Measurements from ENCODE around the gene PIGA. TPM values are rescaled to one million over a fixed set of nuclear protein-coding genes. Genes with fewer than 3 reads are reported as not detected.

PIGA gene
- total RNA-seq, 1 donor from 2014 or later, result 17.2 TPM

DNA sequence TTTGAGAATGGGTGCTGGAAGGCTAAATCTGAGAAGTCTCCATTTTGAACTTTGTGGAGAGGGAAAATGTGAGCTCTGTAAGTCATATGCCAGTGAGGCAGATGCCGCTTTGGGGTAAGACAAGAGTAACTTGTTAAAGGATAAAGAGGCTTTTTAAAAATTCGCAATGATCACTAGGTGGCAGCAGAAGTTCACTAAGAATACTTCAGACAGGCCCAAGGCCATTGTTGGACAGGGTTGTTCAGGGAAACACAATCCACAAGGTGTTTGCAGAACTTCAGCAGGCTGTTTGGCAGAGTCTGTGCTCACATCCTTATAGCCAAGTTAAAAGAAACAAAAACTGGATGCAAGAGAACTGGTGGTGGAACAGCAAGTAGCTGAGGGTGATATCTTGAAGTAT is 13.7 kb upstream of the PIGA start:
- Mint-ChIP-seq H3K9me3 (no peaks in the 10 kb centered on the region), H3K36me3 (no peaks in the 10 kb centered on the region)
- DNase-seq (ENCODE audit: extremely low spot score, unreplicated experiment), result no peak

DNA sequence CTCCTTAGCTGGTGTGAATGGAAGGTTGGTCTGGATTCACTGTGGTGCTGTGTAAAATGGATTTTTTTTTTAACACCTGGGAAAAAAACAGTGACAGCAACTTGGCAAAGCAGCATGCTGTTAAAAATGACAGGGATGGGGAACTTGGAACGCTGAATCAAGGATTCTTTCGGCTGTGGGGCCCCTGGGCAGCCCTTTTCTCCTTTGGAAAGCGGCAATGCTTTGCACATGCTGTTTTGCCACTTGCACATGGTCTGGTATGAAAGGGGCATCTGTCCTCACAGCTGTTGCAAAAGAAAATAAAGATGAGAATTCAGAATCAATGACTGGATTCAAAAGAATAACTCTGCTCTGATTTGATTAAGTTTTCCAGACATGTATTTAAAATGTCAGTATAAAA is 10.7 kb upstream of the PIGA start:
- Mint-ChIP-seq H3K36me3 (no peaks in the 10 kb centered on the region), H3K4me1 (ENCODE audit: unreplicated experiment) (peaks cover 17% of the 10 kb centered on the region), H3K27me3 (peaks cover 11% of the 10 kb centered on the region), H3K9me3 (no peaks in the 10 kb centered on the region), H3K27ac (no peak overlapping the region), H3K4me3 (no peak overlapping the region)
- TF ChIP-seq, protein P1, sequence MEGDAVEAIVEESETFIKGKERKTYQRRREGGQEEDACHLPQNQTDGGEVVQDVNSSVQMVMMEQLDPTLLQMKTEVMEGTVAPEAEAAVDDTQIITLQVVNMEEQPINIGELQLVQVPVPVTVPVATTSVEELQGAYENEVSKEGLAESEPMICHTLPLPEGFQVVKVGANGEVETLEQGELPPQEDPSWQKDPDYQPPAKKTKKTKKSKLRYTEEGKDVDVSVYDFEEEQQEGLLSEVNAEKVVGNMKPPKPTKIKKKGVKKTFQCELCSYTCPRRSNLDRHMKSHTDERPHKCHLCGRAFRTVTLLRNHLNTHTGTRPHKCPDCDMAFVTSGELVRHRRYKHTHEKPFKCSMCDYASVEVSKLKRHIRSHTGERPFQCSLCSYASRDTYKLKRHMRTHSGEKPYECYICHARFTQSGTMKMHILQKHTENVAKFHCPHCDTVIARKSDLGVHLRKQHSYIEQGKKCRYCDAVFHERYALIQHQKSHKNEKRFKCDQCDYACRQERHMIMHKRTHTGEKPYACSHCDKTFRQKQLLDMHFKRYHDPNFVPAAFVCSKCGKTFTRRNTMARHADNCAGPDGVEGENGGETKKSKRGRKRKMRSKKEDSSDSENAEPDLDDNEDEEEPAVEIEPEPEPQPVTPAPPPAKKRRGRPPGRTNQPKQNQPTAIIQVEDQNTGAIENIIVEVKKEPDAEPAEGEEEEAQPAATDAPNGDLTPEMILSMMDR (conservative IDR thresholded peaks at IDR 0.05), result no peak
- DNase-seq (ENCODE audit: extremely low spot score, unreplicated experiment), result no peak

More for the DNA sequence above, 13.7 kb upstream of the PIGA start:
- H3K27ac Mint-ChIP-seq, result no peak overlapping the region
- H3K27me3 Mint-ChIP-seq, result peaks cover 4% of the 10 kb centered on the region
- no peak overlapping the region for H3K4me3 Mint-ChIP-seq
- H3K4me1 Mint-ChIP-seq (ENCODE audit: unreplicated experiment), result peaks cover 13% of the 10 kb centered on the region
- TF ChIP-seq, protein P1 (conservative IDR thresholded peaks at IDR 0.05), result peak; percentile 82

DNA sequence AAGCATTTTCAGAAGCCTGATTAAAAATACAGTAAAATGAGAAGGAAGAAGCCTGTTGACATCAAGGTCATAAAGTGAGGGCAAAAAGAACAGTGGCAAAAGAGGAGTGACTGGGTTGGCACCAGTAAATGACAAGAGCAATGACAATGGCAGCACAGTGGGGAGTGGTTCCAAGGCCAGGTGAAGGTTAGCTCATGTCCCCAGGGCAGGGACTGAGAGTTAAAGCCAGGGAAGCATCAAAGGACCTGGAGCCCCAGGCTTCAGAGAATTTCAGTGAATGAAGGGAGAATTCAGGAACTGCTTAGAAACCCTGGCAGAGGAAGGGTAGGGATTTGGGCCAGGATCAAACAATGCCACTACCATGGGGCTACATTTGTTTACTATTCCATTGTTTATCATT is 8.8 kb upstream of the PIGA start:
- Mint-ChIP-seq H3K36me3 (no peaks in the 10 kb centered on the region), H3K27me3 (peaks cover 22% of the 10 kb centered on the region), H3K4me1 (ENCODE audit: unreplicated experiment) (peaks cover 6% of the 10 kb centered on the region), H3K4me3 (no peak overlapping the region), H3K9me3 (no peaks in the 10 kb centered on the region), H3K27ac (no peak overlapping the region)
- DNase-seq (ENCODE audit: extremely low spot score, unreplicated experiment), result no peak
- TF ChIP-seq, protein P1 (conservative IDR thresholded peaks at IDR 0.05), result no peak

DNA sequence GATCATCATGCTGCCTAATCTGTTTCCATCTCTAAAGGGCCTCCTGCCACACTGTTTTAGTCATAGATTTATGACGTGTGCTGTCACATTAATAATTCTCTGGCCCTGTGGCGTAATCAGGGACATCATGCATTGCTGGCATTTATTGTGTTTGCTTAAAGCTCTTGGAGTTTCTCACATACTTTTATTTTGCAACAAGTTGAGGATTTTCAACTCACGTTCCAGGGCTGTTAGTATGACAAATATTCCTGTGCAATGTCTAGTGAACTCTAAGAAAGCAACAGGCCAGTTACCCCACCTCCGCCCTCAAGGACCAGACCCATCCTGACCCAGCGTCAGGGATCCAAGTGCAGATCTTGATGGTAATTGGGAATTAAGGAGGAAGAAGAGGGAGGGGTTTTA is 7.8 kb upstream of the PIGA start:
- Mint-ChIP-seq H3K4me1 (ENCODE audit: unreplicated experiment) (peaks cover 4% of the 10 kb centered on the region), H3K9me3 (no peaks in the 10 kb centered on the region), H3K36me3 (no peaks in the 10 kb centered on the region), H3K27ac (peak overlapping the region; percentile 30), H3K27me3 (peaks cover 24% of the 10 kb centered on the region), H3K4me3 (no peak overlapping the region)
- TF ChIP-seq, protein P1 (conservative IDR thresholded peaks at IDR 0.05), result no peak
- DNase-seq (ENCODE audit: extremely low spot score, unreplicated experiment), result no peak

DNA sequence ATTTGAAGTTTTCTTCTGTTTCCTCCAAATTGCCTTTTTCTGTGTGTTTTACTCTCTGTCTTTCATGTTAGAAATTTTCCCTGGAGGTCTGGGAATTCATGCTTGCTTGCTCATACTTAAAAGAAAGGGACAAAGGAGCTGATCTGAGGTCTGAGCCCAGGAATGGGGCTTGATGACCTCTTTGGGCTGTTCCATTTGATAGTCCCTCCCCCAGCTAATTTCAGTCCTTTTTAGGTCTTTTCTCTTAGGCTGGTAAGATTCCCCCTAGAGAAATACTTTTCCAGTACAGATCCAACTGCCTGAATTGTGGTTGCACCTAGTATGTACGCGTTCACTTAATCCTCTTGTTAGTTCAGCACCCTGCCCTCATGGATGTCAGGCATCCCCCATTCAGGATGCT is 5.5 kb upstream of the PIGA start:
- Mint-ChIP-seq H3K27ac (peak overlapping the region; percentile 8), H3K9me3 (no peaks in the 10 kb centered on the region), H3K4me1 (ENCODE audit: unreplicated experiment) (peaks cover 4% of the 10 kb centered on the region), H3K36me3 (no peaks in the 10 kb centered on the region), H3K27me3 (peaks cover 27% of the 10 kb centered on the region), H3K4me3 (no peak overlapping the region)
- TF ChIP-seq, protein P1 (conservative IDR thresholded peaks at IDR 0.05), result no peak
- no peak for DNase-seq (ENCODE audit: extremely low spot score, unreplicated experiment)

DNA sequence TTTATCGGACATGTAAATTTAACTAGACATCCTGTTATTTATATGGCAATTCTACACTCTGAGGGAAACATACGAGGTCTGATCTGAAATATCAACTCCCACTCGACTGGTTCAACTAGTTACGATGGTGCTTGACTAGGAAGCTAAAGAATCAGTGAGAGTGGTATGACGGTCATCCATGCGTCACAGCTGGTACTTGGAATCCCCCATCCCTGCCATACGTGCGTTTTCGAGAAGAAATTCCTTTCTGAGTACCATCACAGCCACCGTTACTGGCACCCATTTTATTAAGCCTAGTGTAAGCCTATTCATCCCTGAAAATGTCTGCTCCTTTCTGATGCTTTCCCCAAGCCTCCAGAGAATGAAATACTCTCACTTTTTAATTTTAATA is 695 bp upstream of the PIGA start:
- peak overlapping the region; percentile 95 for H3K4me3 Mint-ChIP-seq
- H3K27me3 Mint-ChIP-seq, result peaks cover 21% of the 10 kb centered on the region
- peaks cover 4% of the 10 kb centered on the region for H3K36me3 Mint-ChIP-seq
- no peaks in the 10 kb centered on the region for H3K9me3 Mint-ChIP-seq
- no peak for DNase-seq (ENCODE audit: extremely low spot score, unreplicated experiment)
- peaks cover 5% of the 10 kb centered on the region for H3K4me1 Mint-ChIP-seq (ENCODE audit: unreplicated experiment)
- TF ChIP-seq, protein P1 (conservative IDR thresholded peaks at IDR 0.05), result no peak
- peak overlapping the region; percentile 98 for H3K27ac Mint-ChIP-seq

Data from type B pancreatic cell (in vitro differentiated cells).